ENCODE results near the gene CT45A1.
A peak's percentile ranks its signal among the peaks of the same experiment; 100 is the strongest.

DNA sequence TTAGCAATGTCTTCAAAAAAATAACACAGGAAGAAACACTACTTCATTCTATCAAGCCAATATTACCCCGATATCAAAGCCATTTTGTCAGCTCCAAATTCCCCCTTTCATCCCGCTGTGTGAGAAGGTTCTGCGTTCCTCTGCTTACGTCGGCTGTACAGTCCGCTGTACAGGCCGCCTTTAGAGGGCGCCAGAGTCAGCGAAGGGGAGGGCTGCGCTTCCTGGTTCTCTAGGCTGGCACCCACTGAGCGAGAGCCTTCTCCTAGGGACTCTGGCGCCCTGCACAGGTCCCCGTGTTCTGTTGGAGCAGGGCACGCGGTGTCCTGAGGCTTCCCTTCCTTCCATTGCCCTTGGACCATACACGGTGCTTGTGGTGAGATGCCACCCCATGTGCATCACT, 25.3 kb upstream of the CT45A1 start:
- TF ChIP-seq, protein P1, sequence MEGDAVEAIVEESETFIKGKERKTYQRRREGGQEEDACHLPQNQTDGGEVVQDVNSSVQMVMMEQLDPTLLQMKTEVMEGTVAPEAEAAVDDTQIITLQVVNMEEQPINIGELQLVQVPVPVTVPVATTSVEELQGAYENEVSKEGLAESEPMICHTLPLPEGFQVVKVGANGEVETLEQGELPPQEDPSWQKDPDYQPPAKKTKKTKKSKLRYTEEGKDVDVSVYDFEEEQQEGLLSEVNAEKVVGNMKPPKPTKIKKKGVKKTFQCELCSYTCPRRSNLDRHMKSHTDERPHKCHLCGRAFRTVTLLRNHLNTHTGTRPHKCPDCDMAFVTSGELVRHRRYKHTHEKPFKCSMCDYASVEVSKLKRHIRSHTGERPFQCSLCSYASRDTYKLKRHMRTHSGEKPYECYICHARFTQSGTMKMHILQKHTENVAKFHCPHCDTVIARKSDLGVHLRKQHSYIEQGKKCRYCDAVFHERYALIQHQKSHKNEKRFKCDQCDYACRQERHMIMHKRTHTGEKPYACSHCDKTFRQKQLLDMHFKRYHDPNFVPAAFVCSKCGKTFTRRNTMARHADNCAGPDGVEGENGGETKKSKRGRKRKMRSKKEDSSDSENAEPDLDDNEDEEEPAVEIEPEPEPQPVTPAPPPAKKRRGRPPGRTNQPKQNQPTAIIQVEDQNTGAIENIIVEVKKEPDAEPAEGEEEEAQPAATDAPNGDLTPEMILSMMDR (IDR thresholded peaks at IDR 0.05) = peak; percentile 15; the same call in 1 of the 3 replicates
- TF ChIP-seq RAD21 (conservative IDR thresholded peaks at IDR 0.05 in 1 of 2, IDR thresholded peaks at IDR 0.05 in 1 of 2) (no peak), POLR2A (IDR thresholded peaks at IDR 0.05; ENCODE audit: low read length) (no peak)

All from A549 (cell line).